Thyroid gland (tissue), 4 donors: ENCODE measurements around the gene DUSP3. TPM values are rescaled to one million over a fixed set of nuclear protein-coding genes. Genes with fewer than 3 reads are reported as not detected.
"Not testable (repeated sequence)": the region's sequence is repeated elsewhere in the genome, so short reads cannot be mapped to it uniquely, and the experiment has no call there.

ENCODE experiments used
- DNase-seq, 2 donors: peaks; one replicate each; pipeline ENCODE4 v3.0.0-alpha.2; 2019
- H3K27ac ChIP-seq, 3 donors: fragments of 200-600 bp; sonication (generic); 1 replicate in 2 of 3; 2 replicates in 1 of 3; pipeline ENCODE4 v1.5.1; 2016 to 2019; ENCODE audit warnings: mild to moderate bottlenecking in 1 of 3, moderate library complexity in 1 of 3
- H3K27me3 ChIP-seq: fragments of 200-600 bp; sonication (generic); one replicate; pipeline ENCODE4 v1.5.1; 2019
- H3K36me3 ChIP-seq, 2 donors: fragments of 200-600 bp; sonication (generic); one replicate each; pipeline ENCODE4 v1.5.1; 2016 to 2019
- H3K4me1 ChIP-seq, 2 donors: fragments of 200-600 bp; sonication (generic); one replicate each; pipeline ENCODE4 v1.5.1; 2017 to 2019
- H3K4me3 ChIP-seq, 3 donors: fragments of 200-600 bp; sonication (generic); replicated peaks in 1 of 3; 1 replicate in 2 of 3; 2 replicates in 1 of 3; pipeline ENCODE4 v1.5.1; 2016; ENCODE audit warnings: mild to moderate bottlenecking in 1 of 3
- H3K9me3 ChIP-seq: fragments of 200-600 bp; sonication (generic); one replicate; pipeline ENCODE4 v1.5.1; 2017
- CTCF ChIP-seq, 6 experiments: fragments of 200-600 bp in 3 of 6; fragments of 450-650 bp in 3 of 6; sonication (generic) in 3 of 6; IDR thresholded peaks; one replicate each; pipeline ENCODE4 v1.5.1; 2016 to 2019; ENCODE audit warnings: antibody characterized with exemption in 6 of 6, mild to moderate bottlenecking in 2 of 6, inconsistent platforms in 1 of 6, moderate library complexity in 1 of 6
- POLR2A ChIP-seq, 2 donors: fragments of 450-650 bp; IDR thresholded peaks; one replicate each; pipeline ENCODE4 v1.6.1; 2017; ENCODE audit warnings: antibody characterized with exemption in 2 of 2, mild to moderate bottlenecking in 2 of 2, moderate library complexity in 1 of 2
- WGBS, 2 donors: methylation state at CpG; one replicate each; pipeline ENCODE4 v1.1.5; 2017; 5-methylcytosine and 5-hydroxymethylcytosine counted together
- intact Hi-C: fragments of 100-400 bp; cut with DNase I; formaldehyde crosslinking; loops from one replicate; pipeline ENCODE4 v1.15.1; 2023
- total RNA-seq, 4 donors: library from RNA; depleted of rRNA; stranded (reverse); fragments of >200 nt; gene quantifications; one replicate each; pipeline ENCODE4 v1.2.3, GENCODE V29; 2016

The DUSP3 gene
- total RNA-seq, 4 donors from 2014 or later, result 67.7 to 98.5 (median 72.0) TPM

- no peak for TF ChIP-seq CTCF (IDR thresholded peaks at IDR 0.05)
- no peak for TF ChIP-seq POLR2A (IDR thresholded peaks at IDR 0.05)
- H3K4me3 ChIP-seq, result no peak overlapping the region
- intact Hi-C loops, result no loop called here
- H3K27ac ChIP-seq, result no peak overlapping the region
- H3K27me3 ChIP-seq, result no peaks in the 10 kb centered on the region
- H3K36me3 ChIP-seq, result no peaks in the 10 kb centered on the region
- no peaks in the 10 kb centered on the region for H3K9me3 ChIP-seq
- no peaks in the 10 kb centered on the region for H3K4me1 ChIP-seq
- 87 to 89% methylated on average over 3 of the region's 3 CpGs for WGBS, 2 donors
- DNase-seq, result no peak
These were observed 23.1 kb upstream of the DUSP3 start for GRCh38 chr17:43801844-43802243.

- 93 to 95% methylated on average over 3 of the region's 3 CpGs for WGBS, 2 donors
- no peaks in the 10 kb centered on the region for H3K36me3 ChIP-seq
- no peak overlapping the region for H3K4me3 ChIP-seq
- DNase-seq, result no peak
- intact Hi-C loops, result no loop called here
- no peak for TF ChIP-seq CTCF (IDR thresholded peaks at IDR 0.05)
- no peak for TF ChIP-seq POLR2A (IDR thresholded peaks at IDR 0.05)
- H3K9me3 ChIP-seq, result no peaks in the 10 kb centered on the region
- H3K27ac ChIP-seq, result no peak overlapping the region
- no peaks in the 10 kb centered on the region for H3K27me3 ChIP-seq
- H3K4me1 ChIP-seq, result no peaks in the 10 kb centered on the region
These were observed 22.0 kb upstream of the DUSP3 start for GRCh38 chr17:43800736-43801135.

- Histone ChIP-seq H3K4me3 (no peak overlapping the region), H3K27me3 (no peaks in the 10 kb centered on the region), H3K27ac (no peak overlapping the region), H3K36me3 (no peaks in the 10 kb centered on the region), H3K4me1 (no peaks in the 10 kb centered on the region), H3K9me3 (no peaks in the 10 kb centered on the region)
- no peak for DNase-seq
- no peak for TF ChIP-seq POLR2A (IDR thresholded peaks at IDR 0.05)
- TF ChIP-seq CTCF (IDR thresholded peaks at IDR 0.05), result no peak
- intact Hi-C loops, result no loop called here
- 74 to 85% methylated on average over 2 of the region's 2 CpGs for WGBS, 2 donors
These were observed 20.3 kb upstream of the DUSP3 start for GRCh38 chr17:43799047-43799446.

- H3K4me3 ChIP-seq, H3K27me3 ChIP-seq: not testable (repeated sequence)
- WGBS, 2 donors, result 58 to 81% methylated on average over 4 to 7 of the region's 9 CpGs
These were observed 19.2 kb upstream of the DUSP3 start for GRCh38 chr17:43798024-43798423.

GRCh38 chr17:43792668-43793067 lies 13.9 kb upstream of the DUSP3 start:
- H3K4me1 ChIP-seq, H3K27ac ChIP-seq, intact Hi-C loops: not testable (repeated sequence)

More at GRCh38 chr17:43798024-43798423, 19.2 kb upstream of the DUSP3 start:
- H3K9me3 ChIP-seq, H3K4me1 ChIP-seq, H3K36me3 ChIP-seq, H3K27ac ChIP-seq, intact Hi-C loops, DNase-seq: not testable (repeated sequence)

GRCh38 chr17:43791589-43791988 lies 12.8 kb upstream of the DUSP3 start:
- intact Hi-C loops, result no loop called here
- DNase-seq, result no peak

More at GRCh38 chr17:43792668-43793067, 13.9 kb upstream of the DUSP3 start:
- H3K4me3 ChIP-seq, H3K27me3 ChIP-seq, H3K9me3 ChIP-seq, DNase-seq, H3K36me3 ChIP-seq: not testable (repeated sequence)
- WGBS, 2 donors, result 91 to 95% methylated on average over 4 of the region's 4 CpGs

More at GRCh38 chr17:43791589-43791988, 12.8 kb upstream of the DUSP3 start:
- TF ChIP-seq POLR2A (IDR thresholded peaks at IDR 0.05), result no peak
- no peak for TF ChIP-seq CTCF (IDR thresholded peaks at IDR 0.05)
- no peaks in the 10 kb centered on the region for H3K27me3 ChIP-seq
- H3K4me3 ChIP-seq, result no peak overlapping the region
- H3K9me3 ChIP-seq, result no peaks in the 10 kb centered on the region
- no peak overlapping the region for H3K27ac ChIP-seq
- no peaks in the 10 kb centered on the region for H3K36me3 ChIP-seq
- peaks cover 0 to 6% of the 10 kb centered on the region in 2 donors for H3K4me1 ChIP-seq
- WGBS, 2 donors, result 22 to 29% methylated on average over 3 of the region's 3 CpGs
